OCI-LY3 (cell line): ENCODE measurements around the gene GLUD1.
"Not testable (repeated sequence)": the region's sequence is repeated elsewhere in the genome, so short reads cannot be mapped to it uniquely, and the experiment has no call there.

Experiments
- H2AFZ ChIP-seq: fragments of 200-600, 300-600 bp; shearing (Covaris generic); 2 replicates; pipeline ENCODE4 v1.6.0; 2014; ENCODE audit warnings: antibody characterized with exemption, low read depth, low read length
- H3K27ac ChIP-seq: fragments of 200-600, 300-600 bp; sonication (generic); 2 replicates; pipeline ENCODE4 v1.5.1; 2014; ENCODE audit warnings: mild to moderate bottlenecking, low read length, moderate library complexity, mixed read lengths
- H3K27me3 ChIP-seq: fragments of 200-600, 300-600 bp; sonication (generic); 2 replicates; pipeline ENCODE4 v1.6.1; 2014; ENCODE audit warnings: low read depth, low read length, mixed read lengths
- H3K36me3 ChIP-seq: fragments of 200-600, 300-600 bp; sonication (generic); replicated peaks from 2 replicates; pipeline ENCODE3; 2014; ENCODE audit warnings: low read depth, low read length, mixed read lengths
- H3K4me1 ChIP-seq: fragments of 300-600, 200-600 bp; sonication (generic); 2 replicates; pipeline ENCODE4 v1.6.1; 2014; ENCODE audit warnings: low read length, mixed read lengths
- H3K4me2 ChIP-seq: fragments of 200-600, 300-600 bp; sonication (generic); 2 replicates; pipeline ENCODE4 v1.6.1; 2014; ENCODE audit warnings: low read length, mixed read lengths
- H3K4me3 ChIP-seq: fragments of 300-600, 200-600 bp; sonication (generic); 2 replicates; pipeline ENCODE4 v1.5.1; 2014; ENCODE audit warnings: antibody characterized with exemption, mild to moderate bottlenecking, low read length, moderate library complexity
- H3K79me2 ChIP-seq: fragments of 300-600, 200-600 bp; shearing (Covaris generic); 2 replicates; pipeline ENCODE4 v1.6.1; 2014; ENCODE audit warnings: mild to moderate bottlenecking, low read length, mixed read lengths
- H3K9ac ChIP-seq: fragments of 300-600, 200-600 bp; shearing (Covaris generic); 2 replicates; pipeline ENCODE4 v1.6.0; 2014; ENCODE audit warnings: mild to moderate bottlenecking, low read length, moderate library complexity
- H3K9me3 ChIP-seq: fragments of 200-600, 300-600 bp; shearing (Covaris generic); 2 replicates; pipeline ENCODE4 v1.6.1; 2014; ENCODE audit warnings: low read length, mixed read lengths; ENCODE audit not compliant: insufficient read depth
- H4K20me1 ChIP-seq: fragments of 200-600, 300-600 bp; sonication (generic); 2 replicates; pipeline ENCODE4 v1.6.1; 2016; ENCODE audit warnings: low read length, mixed read lengths; ENCODE audit not compliant: insufficient read depth
- EZH2phosphoT487 ChIP-seq: fragments of 200-600 bp; shearing (Covaris generic); IDR thresholded peaks from 2 replicates; pipeline ENCODE4 v1.6.1; 2018; ENCODE audit warnings: antibody characterized with exemption, mixed run types, low read depth
- TF ChIP-seq, protein P1 (sequence below): fragments of 200-600, 300-600 bp; sonication (generic); IDR thresholded peaks from 2 replicates; pipeline ENCODE4 v1.5.1; 2014; ENCODE audit warnings: antibody characterized with exemption, low read length, low read depth

GLUD1 gene

DNA sequence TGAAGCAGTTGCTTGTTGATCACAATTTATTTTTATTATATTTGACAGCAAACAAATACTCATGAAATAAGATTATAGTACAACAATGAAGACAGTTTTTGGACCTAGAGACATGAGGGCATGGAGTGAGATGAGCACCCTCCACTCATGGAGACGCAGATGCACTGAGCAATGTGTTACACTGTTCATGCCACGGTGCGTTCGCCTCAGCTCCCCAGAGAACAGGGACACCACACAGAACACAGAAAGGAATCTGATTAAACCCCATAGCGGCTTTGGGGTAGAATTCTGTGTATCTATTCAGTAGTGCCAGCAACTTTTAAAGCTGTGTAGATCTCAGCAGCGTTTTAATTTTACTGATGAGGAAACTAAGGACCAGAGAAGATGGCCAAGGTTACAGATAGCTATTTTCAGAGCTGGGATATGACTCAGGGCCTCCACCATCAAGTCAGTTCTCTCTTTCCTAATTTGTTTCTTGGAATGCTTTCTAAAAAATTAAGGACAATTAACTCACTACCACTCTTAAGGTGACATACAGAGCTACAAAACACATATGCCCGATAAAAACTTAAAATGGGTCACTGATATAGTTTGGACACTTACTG is 41.0 kb downstream of the GLUD1 start:
- Histone ChIP-seq H3K4me3 (no peak overlapping the region), H3K4me1 (peaks cover 16% of the 10 kb centered on the region), H3K27me3 (no peaks in the 10 kb centered on the region), H3K27ac (no peak overlapping the region; the same call in 1 of the 2 replicates), H3K79me2 (no peaks in the 10 kb centered on the region), H3K4me2 (no peak overlapping the region), H4K20me1 (0 out of 2 replicates have a peak, but pooled peaks cover 3% of the 10 kb centered on the region), H3K9ac (no peak overlapping the region), H2AFZ (no peak overlapping the region), H3K36me3 (peaks cover 27% of the 10 kb centered on the region), H3K9me3 (no peaks in the 10 kb centered on the region)
- no peak for TF ChIP-seq EZH2phosphoT487
- TF ChIP-seq, protein P1, sequence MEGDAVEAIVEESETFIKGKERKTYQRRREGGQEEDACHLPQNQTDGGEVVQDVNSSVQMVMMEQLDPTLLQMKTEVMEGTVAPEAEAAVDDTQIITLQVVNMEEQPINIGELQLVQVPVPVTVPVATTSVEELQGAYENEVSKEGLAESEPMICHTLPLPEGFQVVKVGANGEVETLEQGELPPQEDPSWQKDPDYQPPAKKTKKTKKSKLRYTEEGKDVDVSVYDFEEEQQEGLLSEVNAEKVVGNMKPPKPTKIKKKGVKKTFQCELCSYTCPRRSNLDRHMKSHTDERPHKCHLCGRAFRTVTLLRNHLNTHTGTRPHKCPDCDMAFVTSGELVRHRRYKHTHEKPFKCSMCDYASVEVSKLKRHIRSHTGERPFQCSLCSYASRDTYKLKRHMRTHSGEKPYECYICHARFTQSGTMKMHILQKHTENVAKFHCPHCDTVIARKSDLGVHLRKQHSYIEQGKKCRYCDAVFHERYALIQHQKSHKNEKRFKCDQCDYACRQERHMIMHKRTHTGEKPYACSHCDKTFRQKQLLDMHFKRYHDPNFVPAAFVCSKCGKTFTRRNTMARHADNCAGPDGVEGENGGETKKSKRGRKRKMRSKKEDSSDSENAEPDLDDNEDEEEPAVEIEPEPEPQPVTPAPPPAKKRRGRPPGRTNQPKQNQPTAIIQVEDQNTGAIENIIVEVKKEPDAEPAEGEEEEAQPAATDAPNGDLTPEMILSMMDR, result no peak

DNA sequence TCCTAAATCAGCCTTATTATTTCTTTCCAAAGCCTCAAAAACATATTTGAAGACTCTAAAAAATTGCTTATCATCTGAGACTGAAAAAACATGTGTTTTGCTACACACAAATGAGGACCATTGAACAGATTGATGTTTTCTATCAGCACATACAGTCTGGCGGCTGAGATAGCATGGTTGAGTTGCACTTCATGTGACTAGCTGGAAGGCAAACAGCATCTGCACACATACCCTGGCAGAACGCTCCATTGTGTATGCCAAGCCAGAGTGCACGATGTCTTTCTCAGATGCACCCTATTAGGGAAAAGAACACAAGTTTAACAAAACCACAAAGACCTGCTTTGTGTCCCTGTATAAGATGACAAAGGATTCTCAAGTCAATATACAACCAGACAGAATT is 41.5 kb downstream of the GLUD1 start:
- Histone ChIP-seq H3K27ac (no peak overlapping the region), H3K4me1 (peaks cover 16% of the 10 kb centered on the region), H3K4me3 (no peak overlapping the region), H3K79me2 (no peaks in the 10 kb centered on the region), H3K4me2 (no peak overlapping the region), H3K9me3 (no peaks in the 10 kb centered on the region), H3K36me3 (peaks cover 26% of the 10 kb centered on the region), H2AFZ (no peak overlapping the region), H4K20me1 (0 out of 2 replicates have a peak, but pooled peaks cover 3% of the 10 kb centered on the region), H3K9ac (no peak overlapping the region), H3K27me3 (no peaks in the 10 kb centered on the region)
- TF ChIP-seq EZH2phosphoT487, result no peak
- TF ChIP-seq, protein P1, result no peak

DNA sequence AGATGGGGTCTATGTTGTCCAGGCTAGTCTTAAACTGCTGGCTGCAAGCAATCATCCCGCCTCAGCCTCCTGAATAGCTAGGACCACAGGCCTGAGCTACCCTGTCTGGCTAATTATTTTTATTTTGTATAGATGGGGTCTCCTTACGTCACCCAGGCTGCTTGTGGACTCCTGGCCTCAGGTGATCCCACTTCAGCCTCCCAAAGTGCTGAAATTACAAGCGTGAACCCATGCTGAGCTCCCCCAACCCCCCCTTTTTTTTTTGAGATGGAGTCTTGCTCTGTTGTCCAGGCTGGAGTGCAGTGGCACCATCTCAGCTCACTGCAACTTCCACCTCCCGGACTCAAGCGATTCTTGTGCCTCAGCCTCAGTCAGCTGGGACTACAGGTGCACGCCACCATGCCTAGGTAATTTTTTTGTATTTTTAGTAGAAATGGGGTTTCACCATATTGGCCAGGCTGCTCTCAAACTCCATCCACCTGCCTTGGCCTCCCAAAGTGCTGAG is 49.2 kb downstream of the GLUD1 start:
- H2AFZ ChIP-seq, result no peak overlapping the region

DNA sequence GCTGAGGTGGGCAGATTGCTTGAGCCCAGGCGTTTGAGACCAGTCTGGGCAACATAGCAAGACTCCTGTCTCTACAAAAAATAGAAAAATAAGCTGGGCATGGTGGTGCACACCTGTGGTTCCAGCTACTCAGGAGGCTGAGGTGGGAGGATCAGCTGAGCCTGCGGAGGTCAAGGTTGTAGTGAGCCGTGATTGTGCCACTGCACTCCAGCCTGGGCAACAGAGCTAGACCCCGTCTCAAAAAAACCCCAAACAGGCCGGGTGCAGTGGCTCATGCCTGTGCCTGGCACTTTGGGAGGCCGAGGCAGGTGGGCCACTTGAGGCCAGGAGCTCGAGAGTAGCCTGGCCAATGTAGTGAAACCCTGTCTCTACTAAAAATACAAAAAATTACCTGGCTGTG is 51.1 kb downstream of the GLUD1 start:
- H3K9ac ChIP-seq, H3K36me3 ChIP-seq, H3K9me3 ChIP-seq, H3K4me1 ChIP-seq, H3K27me3 ChIP-seq, H3K4me2 ChIP-seq, H2AFZ ChIP-seq, H3K79me2 ChIP-seq, H3K27ac ChIP-seq, H3K4me3 ChIP-seq, H4K20me1 ChIP-seq: not testable (repeated sequence)

More for the DNA sequence above, 49.2 kb downstream of the GLUD1 start:
- no peak overlapping the region for H3K4me2 ChIP-seq
- H3K4me3 ChIP-seq, result no peak overlapping the region
- H3K36me3 ChIP-seq, result peaks cover 4% of the 10 kb centered on the region
- no peaks in the 10 kb centered on the region for H3K79me2 ChIP-seq
- no peaks in the 10 kb centered on the region for H4K20me1 ChIP-seq
- TF ChIP-seq, protein P1, result no peak
- TF ChIP-seq EZH2phosphoT487, result no peak
- no peak overlapping the region for H3K9ac ChIP-seq
- H3K9me3 ChIP-seq, result no peaks in the 10 kb centered on the region
- H3K27me3 ChIP-seq, result no peaks in the 10 kb centered on the region
- no peak overlapping the region for H3K27ac ChIP-seq
- H3K4me1 ChIP-seq, result no peaks in the 10 kb centered on the region
